ENCODE results near the gene EXT2.

DNA sequence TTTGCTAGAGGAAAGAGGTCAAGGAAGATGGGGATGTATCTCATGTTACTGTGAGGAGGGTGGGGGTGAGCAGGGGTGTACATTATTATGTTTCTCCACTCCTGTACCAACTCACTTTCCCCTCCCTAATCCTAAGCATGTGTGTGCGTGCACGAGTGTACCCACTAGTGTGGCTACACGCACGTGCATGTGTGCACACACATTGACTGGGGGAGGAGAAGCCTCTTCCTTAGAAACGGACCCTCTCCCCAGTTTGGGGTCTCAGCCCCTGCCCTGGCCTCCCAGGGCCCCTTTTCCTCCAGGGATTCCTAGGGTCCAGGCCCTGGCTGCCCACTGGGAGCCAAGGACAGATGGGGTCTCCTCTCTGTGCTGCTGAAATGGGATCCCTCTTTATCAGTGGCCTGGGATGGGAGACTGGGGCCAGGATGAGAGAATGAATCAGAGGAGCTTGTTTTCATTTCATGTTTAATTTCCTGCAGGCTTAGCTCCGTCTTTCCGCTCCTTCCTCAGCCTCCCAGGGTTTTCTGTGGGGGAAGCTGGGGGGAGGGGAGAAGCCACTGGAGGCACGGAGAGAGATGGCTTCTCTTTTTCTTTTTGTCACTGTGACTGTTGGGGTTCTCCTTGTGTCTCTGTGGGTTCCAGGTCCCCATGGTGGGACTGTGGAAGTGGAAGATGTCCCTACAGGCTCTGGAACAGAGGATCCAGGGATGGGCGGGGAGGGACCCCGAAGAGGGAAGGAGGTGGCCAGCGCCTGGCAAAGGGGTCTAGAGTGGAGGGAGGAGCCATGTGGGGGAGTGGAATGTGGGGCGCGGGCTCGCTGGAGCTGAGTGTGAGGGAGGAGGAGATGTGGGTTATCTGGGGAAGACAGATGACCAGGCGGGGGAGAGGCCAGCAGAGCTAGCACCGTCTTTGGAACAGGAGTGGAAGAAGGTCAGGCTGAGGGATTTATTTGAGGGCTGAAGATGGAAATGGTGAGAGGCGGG, 174.2 kb downstream of the EXT2 start:
- TF ChIP-seq TAF1 (IDR thresholded peaks at IDR 0.05; ENCODE audit: borderline replicate concordance, insufficient read depth, low read length) (no peak), POLR2AphosphoS5 (IDR thresholded peaks at IDR 0.05; ENCODE audit: low read depth, low read length) (no peak)
